Endodermal cell (in vitro differentiated cells): Measurements from ENCODE around the gene ZBTB17. TPM values are rescaled to one million over a fixed set of nuclear protein-coding genes. Genes with fewer than 3 reads are reported as not detected.

Experiments
- DNase-seq: peaks from one replicate; pipeline ENCODE4 v3.0.0-alpha.2; 2017
- H3K27ac ChIP-seq: 2 replicates; pipeline ENCODE4 v1.5.1; 2013; ENCODE audit warnings: mild to moderate bottlenecking, low read depth, low read length, moderate library complexity
- H3K27me3 ChIP-seq: 2 replicates; pipeline ENCODE4 v1.6.1; 2013; ENCODE audit warnings: mild to moderate bottlenecking, low read length, moderate library complexity; ENCODE audit not compliant: insufficient read depth, control insufficient read depth, poor library complexity, severe bottlenecking
- H3K36me3 ChIP-seq: 2 replicates; pipeline ENCODE4 v1.7.0; 2013; ENCODE audit warnings: mild to moderate bottlenecking, low read length, moderate library complexity; ENCODE audit not compliant: control insufficient read depth, insufficient read depth
- H3K4me1 ChIP-seq: one replicate; pipeline ENCODE4 v1.7.0; 2013; ENCODE audit warnings: low read length; ENCODE audit not compliant: control insufficient read depth, insufficient read depth
- H3K4me3 ChIP-seq: 2 replicates; pipeline ENCODE4 v1.5.1; 2013; ENCODE audit warnings: mild to moderate bottlenecking, low read length, moderate library complexity
- H3K9ac ChIP-seq: 2 replicates; pipeline ENCODE4 v1.6.1; 2013; ENCODE audit warnings: mild to moderate bottlenecking, low read length, moderate library complexity; ENCODE audit not compliant: poor library complexity, severe bottlenecking; ENCODE audit errors: extremely low read depth
- H3K9me3 ChIP-seq: 2 replicates; pipeline ENCODE4 v1.6.1; 2013; ENCODE audit warnings: mild to moderate bottlenecking, low read length, moderate library complexity; ENCODE audit not compliant: control insufficient read depth
- H3K27ac Mint-ChIP-seq: 2 replicates; pipeline ENCODE4 v1.8.0; 2020; ENCODE audit warnings: mixed read lengths
- H3K27me3 Mint-ChIP-seq: 2 replicates; pipeline ENCODE4 v1.8.0; 2021; ENCODE audit warnings: mild to moderate bottlenecking, mixed read lengths; ENCODE audit not compliant: insufficient read depth
- H3K36me3 Mint-ChIP-seq: 2 replicates; pipeline ENCODE4 v1.8.0; 2020; ENCODE audit warnings: low read depth, mixed read lengths
- H3K4me1 Mint-ChIP-seq: 2 replicates; pipeline ENCODE4 v1.8.0; 2020; ENCODE audit warnings: mixed read lengths
- H3K4me3 Mint-ChIP-seq: 2 replicates; pipeline ENCODE4 v1.8.0; 2020; ENCODE audit warnings: mild to moderate bottlenecking, moderate library complexity, mixed read lengths
- H3K9me3 Mint-ChIP-seq: 2 replicates; pipeline ENCODE4 v1.8.0; 2020; ENCODE audit warnings: mild to moderate bottlenecking, mixed read lengths
- WGBS, 2 experiments: methylation state at CpG; one replicate each; pipeline versions ENCODE4 v1.1.5 to v1.1.7; 2013; ENCODE audit warnings: missing lambda C conversion rate in 2 of 2, mixed read lengths in 1 of 2; ENCODE audit not compliant: insufficient coverage in 1 of 2, insufficient read length in 1 of 2; 5-methylcytosine and 5-hydroxymethylcytosine counted together
- total RNA-seq, 2 donors: library from RNA; stranded (reverse); fragmentation: NEBNext Ultra II Directional in 1 of 2; extraction: Animal tissue kit (Norgen Biotek cat#: 25700) in 1 of 2; gene quantifications; 2 replicates in 1 of 2; 3 replicates in 1 of 2; pipeline ENCODE4 v1.2.1, GENCODE V29; 2021
- TF ChIP-seq, protein P1 (sequence below): fragments of 200-600 bp; sonication (generic); conservative IDR thresholded peaks from 2 replicates; pipeline ENCODE4 v1.5.0; 2021; ENCODE audit warnings: antibody characterized with exemption, mild to moderate bottlenecking

ZBTB17 gene
- total RNA-seq, 2 donors from 2014 or later: 28.0 to 31.7 TPM

DNA sequence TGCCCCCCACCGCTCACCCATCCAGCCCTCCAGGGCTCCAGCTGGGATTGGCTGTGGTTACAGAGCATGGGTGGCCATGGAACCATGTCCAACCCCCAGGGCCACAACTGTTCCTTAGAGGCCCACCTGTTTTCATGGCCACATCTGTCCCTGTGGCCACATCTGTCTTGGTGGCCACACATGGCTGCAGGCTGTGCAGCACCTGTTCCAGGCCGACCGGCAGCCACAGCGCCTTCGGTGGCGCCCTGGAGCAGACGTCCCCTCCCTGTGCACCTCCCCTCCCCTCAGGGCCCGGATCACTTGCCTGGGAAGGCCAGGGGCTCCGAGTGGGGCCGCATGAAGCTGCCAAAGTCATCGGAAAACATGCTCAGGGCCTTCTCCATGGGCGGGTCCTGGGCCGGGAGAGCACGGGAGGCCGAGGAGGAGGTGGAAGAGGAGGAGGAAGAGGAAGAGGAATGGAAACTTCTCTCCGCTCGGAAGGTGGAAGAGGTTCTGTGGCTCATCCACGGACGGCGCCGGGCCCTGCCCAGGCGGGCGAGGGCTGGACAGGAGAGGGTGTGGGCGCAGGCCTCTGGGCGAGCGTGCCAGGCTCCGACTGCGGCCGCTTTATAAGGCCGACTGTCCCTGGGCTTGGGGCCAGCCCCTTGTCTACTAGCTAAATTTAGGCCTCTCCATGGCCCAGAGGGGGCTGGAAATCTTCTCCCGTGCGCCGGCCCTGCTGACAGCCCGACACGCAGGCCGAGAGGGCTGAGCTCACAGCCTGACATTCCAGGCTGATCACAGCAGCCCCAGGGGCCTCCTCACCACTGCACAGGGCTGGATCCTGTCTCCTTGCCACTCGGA is 41.8 kb upstream of the ZBTB17 start, which contains the start of gene HSPB7:
Gene HSPB7, minus strand, starts transcription at position 583 of the 843 bp plus-strand sequence. Its CDS starts 80 bp downstream, at position 503.
- Mint-ChIP-seq H3K27me3 (peaks cover 29% of the 10 kb centered on the region), H3K27ac (no peak within 1 kb of the TSS), H3K4me1 (peaks cover 19% of the 10 kb centered on the region), H3K4me3 (no peak within 1 kb of the TSS), H3K36me3 (no peaks in the 10 kb centered on the region), H3K9me3 (no peaks in the 10 kb centered on the region)
- no peaks in the 10 kb centered on the region for H3K36me3 ChIP-seq
- H3K4me1 ChIP-seq: peaks cover 5% of the 10 kb centered on the region
- H3K9ac ChIP-seq: peak within 1 kb of the TSS; percentile 3
- no peak within 1 kb of the TSS for H3K4me3 ChIP-seq
- DNase-seq: peak; percentile 86
- TF ChIP-seq, protein P1, sequence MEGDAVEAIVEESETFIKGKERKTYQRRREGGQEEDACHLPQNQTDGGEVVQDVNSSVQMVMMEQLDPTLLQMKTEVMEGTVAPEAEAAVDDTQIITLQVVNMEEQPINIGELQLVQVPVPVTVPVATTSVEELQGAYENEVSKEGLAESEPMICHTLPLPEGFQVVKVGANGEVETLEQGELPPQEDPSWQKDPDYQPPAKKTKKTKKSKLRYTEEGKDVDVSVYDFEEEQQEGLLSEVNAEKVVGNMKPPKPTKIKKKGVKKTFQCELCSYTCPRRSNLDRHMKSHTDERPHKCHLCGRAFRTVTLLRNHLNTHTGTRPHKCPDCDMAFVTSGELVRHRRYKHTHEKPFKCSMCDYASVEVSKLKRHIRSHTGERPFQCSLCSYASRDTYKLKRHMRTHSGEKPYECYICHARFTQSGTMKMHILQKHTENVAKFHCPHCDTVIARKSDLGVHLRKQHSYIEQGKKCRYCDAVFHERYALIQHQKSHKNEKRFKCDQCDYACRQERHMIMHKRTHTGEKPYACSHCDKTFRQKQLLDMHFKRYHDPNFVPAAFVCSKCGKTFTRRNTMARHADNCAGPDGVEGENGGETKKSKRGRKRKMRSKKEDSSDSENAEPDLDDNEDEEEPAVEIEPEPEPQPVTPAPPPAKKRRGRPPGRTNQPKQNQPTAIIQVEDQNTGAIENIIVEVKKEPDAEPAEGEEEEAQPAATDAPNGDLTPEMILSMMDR: peak; percentile 50
- WGBS, 2 experiments: 76 to 85% methylated on average over 22 to 37 of the region's 37 CpGs
- H3K27ac ChIP-seq: peak within 1 kb of the TSS; percentile 24
- no peaks in the 10 kb centered on the region for H3K27me3 ChIP-seq
- no peaks in the 10 kb centered on the region for H3K9me3 ChIP-seq

DNA sequence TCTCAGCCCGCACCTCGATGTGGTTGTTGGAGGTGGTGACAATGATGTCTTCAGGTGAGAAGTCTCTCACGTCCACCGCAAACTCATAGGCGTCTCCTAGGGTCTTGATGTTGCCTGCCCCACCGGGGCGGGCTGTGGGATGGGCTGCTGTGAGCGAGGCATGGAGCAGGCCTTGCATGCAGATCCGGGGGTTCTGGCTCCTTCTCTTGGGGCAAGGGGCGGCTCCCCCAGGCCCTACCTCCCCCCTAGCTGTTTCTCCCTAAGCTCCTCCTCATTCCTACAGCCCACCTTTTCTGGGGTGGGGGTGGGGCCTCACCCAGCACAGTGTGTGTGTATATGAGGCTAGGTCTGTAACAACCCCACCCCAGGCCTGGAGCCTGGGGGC is 41.2 kb upstream of the ZBTB17 start:
- H3K27ac ChIP-seq: no peak overlapping the region
- H3K9ac ChIP-seq: no peak overlapping the region
- H3K4me3 Mint-ChIP-seq: no peak overlapping the region
- peaks cover 5% of the 10 kb centered on the region for H3K4me1 ChIP-seq
- H3K27me3 Mint-ChIP-seq: peaks cover 23% of the 10 kb centered on the region
- H3K36me3 ChIP-seq: no peaks in the 10 kb centered on the region
- 91% methylated on average over 10 of the region's 10 CpGs; no CpG with 5 or more reads in 1 of the 2 experiments for WGBS, 2 experiments
- TF ChIP-seq, protein P1: no peak
- H3K9me3 ChIP-seq: no peaks in the 10 kb centered on the region
- H3K4me1 Mint-ChIP-seq: peaks cover 19% of the 10 kb centered on the region
- no peaks in the 10 kb centered on the region for H3K9me3 Mint-ChIP-seq
- no peaks in the 10 kb centered on the region for H3K36me3 Mint-ChIP-seq
- no peaks in the 10 kb centered on the region for H3K27me3 ChIP-seq
- no peak for DNase-seq
- no peak overlapping the region for H3K27ac Mint-ChIP-seq
- H3K4me3 ChIP-seq: no peak overlapping the region

DNA sequence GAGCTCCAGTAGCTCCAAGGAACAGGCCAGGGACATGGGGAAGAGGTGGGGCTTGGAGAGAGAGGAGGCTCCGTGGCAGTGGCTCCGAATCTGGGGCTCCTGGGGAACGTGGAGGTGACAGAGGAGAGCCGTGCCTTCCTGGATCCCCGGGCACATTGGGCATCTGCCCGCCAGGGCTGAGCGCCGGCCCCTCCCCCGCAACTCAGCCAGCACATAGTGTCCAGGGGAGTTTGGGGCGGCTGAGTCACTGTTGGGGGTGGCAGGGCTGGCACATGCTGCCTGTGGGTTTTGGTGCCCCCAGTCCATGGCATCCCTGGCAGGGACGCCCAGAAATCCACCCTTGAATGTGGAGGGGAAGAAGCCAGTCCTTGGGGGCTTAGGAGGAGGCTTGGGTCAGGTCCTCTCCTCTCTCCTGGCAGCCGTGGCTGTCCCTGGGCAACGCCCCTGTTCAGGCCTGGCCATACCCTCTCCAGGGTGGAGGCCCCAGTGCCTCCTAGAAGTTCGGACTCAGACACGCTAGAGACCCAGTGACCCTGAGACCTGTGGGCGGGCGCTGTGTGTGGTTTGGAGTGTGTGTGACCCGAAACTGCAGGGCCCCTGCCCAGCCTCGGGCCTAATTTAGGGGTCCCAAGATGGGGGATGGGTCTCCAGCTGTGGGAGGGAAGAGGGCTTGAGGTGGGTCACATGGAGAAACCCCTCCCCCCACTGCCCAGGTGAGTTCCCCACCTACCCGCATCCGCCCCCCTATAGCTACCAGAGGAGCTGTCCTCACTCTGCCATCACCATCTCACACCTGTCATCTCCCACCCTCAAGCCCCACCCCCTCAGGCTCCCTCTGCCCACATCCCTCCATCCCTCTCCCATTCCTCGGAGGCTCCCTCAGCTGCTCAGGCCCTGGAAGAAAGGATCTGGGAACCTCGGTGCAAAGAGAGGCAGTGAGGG is 40.3 kb upstream of the ZBTB17 start:
- no peaks in the 10 kb centered on the region for H3K36me3 Mint-ChIP-seq
- WGBS, 2 experiments: 87 to 94% methylated on average over 7 to 23 of the region's 23 CpGs
- H3K4me1 Mint-ChIP-seq: peaks cover 19% of the 10 kb centered on the region
- no peak overlapping the region for H3K4me3 ChIP-seq
- TF ChIP-seq, protein P1: no peak
- no peak for DNase-seq
- no peak overlapping the region for H3K4me3 Mint-ChIP-seq
- no peak overlapping the region for H3K27ac Mint-ChIP-seq
- H3K27me3 ChIP-seq: no peaks in the 10 kb centered on the region
- H3K36me3 ChIP-seq: no peaks in the 10 kb centered on the region
- H3K4me1 ChIP-seq: peaks cover 5% of the 10 kb centered on the region
- H3K27ac ChIP-seq: no peak overlapping the region
- no peaks in the 10 kb centered on the region for H3K9me3 Mint-ChIP-seq
- H3K9me3 ChIP-seq: no peaks in the 10 kb centered on the region
- H3K9ac ChIP-seq: no peak overlapping the region
- peaks cover 15% of the 10 kb centered on the region for H3K27me3 Mint-ChIP-seq
